GM21576 (cell line): Measurements from ENCODE around the gene PLK2.

Experiments
- ATAC-seq: cut with Tn5 transposase; IDR thresholded peaks from one replicate; pipeline ENCODE4 v1.9.1; 2021; ENCODE audit warnings: mild to moderate bottlenecking, moderate library complexity; ENCODE audit not compliant: unreplicated experiment

Gene PLK2

GRCh38 chr5:58460002-58460731, at the start of gene PLK2:
PLK2 (minus strand) TSS chr5:58460086; CDS start chr5:58459959, 127 bp downstream.
- peak; percentile 72 for ATAC-seq

GRCh38 chr5:58507715-58508114, 47.8 kb upstream of the PLK2 start:
- ATAC-seq, result no peak

GRCh38 chr5:58505971-58506640, 46.2 kb upstream of the PLK2 start:
- peak; percentile 84 for ATAC-seq

- no peak for ATAC-seq
These were observed 45.6 kb upstream of the PLK2 start for GRCh38 chr5:58505502-58505901.

- ATAC-seq, result no peak
These were observed 44.9 kb upstream of the PLK2 start for GRCh38 chr5:58504766-58505165.

- no peak for ATAC-seq
These were observed 43.6 kb upstream of the PLK2 start for GRCh38 chr5:58503390-58504046.

- ATAC-seq, result no peak
These were observed 42.0 kb upstream of the PLK2 start for GRCh38 chr5:58501778-58502417.

- ATAC-seq, result no peak
These were observed 40.1 kb upstream of the PLK2 start for GRCh38 chr5:58499941-58500340.

GRCh38 chr5:58499231-58499630, 39.3 kb upstream of the PLK2 start:
- ATAC-seq, result no peak

GRCh38 chr5:58498340-58498942, 38.6 kb upstream of the PLK2 start:
- no peak for ATAC-seq

- ATAC-seq, result no peak
These were observed 38.0 kb upstream of the PLK2 start for GRCh38 chr5:58497921-58498320.

GRCh38 chr5:58497386-58497785, 37.5 kb upstream of the PLK2 start:
- ATAC-seq, result no peak

- no peak for ATAC-seq
These were observed 36.6 kb upstream of the PLK2 start for GRCh38 chr5:58496488-58496887.

- ATAC-seq, result no peak
These were observed 33.3 kb upstream of the PLK2 start for GRCh38 chr5:58493141-58493540.

GRCh38 chr5:58491216-58491892, 31.5 kb upstream of the PLK2 start, which contains the start of gene GAPT:
GAPT (plus strand) TSS chr5:58491435; CDS start chr5:58494537, 3,102 bp downstream.
- ATAC-seq, result peak; percentile 91

GRCh38 chr5:58490402-58491050, 30.6 kb upstream of the PLK2 start:
- ATAC-seq, result no peak

GRCh38 chr5:58486290-58486689, 26.4 kb upstream of the PLK2 start:
- ATAC-seq, result no peak

- no peak for ATAC-seq
These were observed 24.6 kb upstream of the PLK2 start for GRCh38 chr5:58484505-58484904.

GRCh38 chr5:58482536-58482935, 22.6 kb upstream of the PLK2 start:
- no peak for ATAC-seq

GRCh38 chr5:58481828-58482227, 21.9 kb upstream of the PLK2 start:
- no peak for ATAC-seq
